OCI-LY7 (cell line): ENCODE measurements around the gene USP43.
"Not testable (repeated sequence)": the region's sequence is repeated elsewhere in the genome, so short reads cannot be mapped to it uniquely, and the experiment has no call there.

Source experiments
- EZH2phosphoT487 ChIP-seq: fragments of 200-600 bp; sonication (generic); IDR thresholded peaks from 2 replicates; pipeline ENCODE4 v1.6.1; 2018; ENCODE audit warnings: low read depth, borderline replicate concordance, mild to moderate bottlenecking, mixed run types, antibody characterized with exemption, low read length, moderate library complexity, mixed read lengths
- TF ChIP-seq, protein P1 (sequence below): fragments of 200-600 bp; sonication (generic); conservative IDR thresholded peaks from 2 replicates; pipeline ENCODE4 v1.5.1; 2014; ENCODE audit warnings: mild to moderate bottlenecking, antibody characterized with exemption, low read length, moderate library complexity, mixed read lengths

DNA sequence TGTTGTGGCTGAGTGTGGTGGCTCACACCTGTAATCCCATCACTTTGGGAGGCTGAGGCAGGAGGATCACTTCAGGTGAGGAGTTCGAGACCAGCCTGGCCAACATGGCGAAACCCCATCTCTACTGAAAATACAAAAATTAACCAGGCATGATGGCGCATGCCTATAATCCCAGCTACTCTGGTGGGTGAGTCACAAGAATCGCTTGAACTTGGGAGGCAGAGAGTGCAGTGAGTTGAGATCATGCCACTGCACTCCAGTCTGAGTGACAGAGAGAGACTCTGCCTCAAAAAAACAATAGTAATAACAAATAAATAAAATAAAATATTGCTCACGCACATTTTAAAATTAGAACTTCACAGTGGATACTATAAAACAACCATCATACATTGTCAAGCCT lies 38.3 kb upstream of the USP43 start:
- TF ChIP-seq, protein P1, sequence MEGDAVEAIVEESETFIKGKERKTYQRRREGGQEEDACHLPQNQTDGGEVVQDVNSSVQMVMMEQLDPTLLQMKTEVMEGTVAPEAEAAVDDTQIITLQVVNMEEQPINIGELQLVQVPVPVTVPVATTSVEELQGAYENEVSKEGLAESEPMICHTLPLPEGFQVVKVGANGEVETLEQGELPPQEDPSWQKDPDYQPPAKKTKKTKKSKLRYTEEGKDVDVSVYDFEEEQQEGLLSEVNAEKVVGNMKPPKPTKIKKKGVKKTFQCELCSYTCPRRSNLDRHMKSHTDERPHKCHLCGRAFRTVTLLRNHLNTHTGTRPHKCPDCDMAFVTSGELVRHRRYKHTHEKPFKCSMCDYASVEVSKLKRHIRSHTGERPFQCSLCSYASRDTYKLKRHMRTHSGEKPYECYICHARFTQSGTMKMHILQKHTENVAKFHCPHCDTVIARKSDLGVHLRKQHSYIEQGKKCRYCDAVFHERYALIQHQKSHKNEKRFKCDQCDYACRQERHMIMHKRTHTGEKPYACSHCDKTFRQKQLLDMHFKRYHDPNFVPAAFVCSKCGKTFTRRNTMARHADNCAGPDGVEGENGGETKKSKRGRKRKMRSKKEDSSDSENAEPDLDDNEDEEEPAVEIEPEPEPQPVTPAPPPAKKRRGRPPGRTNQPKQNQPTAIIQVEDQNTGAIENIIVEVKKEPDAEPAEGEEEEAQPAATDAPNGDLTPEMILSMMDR: not testable (repeated sequence)
- TF ChIP-seq EZH2phosphoT487: not testable (repeated sequence)
